ENCODE results near the gene HMGB4.

DNA sequence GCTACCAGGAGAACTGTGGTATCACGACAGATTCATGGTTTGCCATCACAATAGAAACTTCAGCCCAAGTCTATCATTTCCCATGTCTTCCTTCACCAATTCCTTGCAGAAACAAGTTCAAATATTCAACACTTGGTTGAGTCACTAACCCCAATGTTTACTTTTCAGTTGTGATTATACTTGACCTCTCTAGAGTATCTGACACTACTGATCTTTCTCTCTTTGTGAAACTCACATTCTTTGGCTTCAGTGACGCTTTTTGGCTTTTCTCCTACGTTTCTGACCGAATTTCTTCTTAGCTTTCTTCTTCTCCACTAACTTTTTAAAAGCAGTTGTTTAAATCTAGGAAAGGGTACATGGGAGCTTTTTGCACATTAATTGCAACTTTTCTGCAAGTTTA lies 48.8 kb upstream of the HMGB4 start:
- TF ChIP-seq, protein P1, sequence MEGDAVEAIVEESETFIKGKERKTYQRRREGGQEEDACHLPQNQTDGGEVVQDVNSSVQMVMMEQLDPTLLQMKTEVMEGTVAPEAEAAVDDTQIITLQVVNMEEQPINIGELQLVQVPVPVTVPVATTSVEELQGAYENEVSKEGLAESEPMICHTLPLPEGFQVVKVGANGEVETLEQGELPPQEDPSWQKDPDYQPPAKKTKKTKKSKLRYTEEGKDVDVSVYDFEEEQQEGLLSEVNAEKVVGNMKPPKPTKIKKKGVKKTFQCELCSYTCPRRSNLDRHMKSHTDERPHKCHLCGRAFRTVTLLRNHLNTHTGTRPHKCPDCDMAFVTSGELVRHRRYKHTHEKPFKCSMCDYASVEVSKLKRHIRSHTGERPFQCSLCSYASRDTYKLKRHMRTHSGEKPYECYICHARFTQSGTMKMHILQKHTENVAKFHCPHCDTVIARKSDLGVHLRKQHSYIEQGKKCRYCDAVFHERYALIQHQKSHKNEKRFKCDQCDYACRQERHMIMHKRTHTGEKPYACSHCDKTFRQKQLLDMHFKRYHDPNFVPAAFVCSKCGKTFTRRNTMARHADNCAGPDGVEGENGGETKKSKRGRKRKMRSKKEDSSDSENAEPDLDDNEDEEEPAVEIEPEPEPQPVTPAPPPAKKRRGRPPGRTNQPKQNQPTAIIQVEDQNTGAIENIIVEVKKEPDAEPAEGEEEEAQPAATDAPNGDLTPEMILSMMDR (IDR thresholded peaks at IDR 0.05; ENCODE audit: insufficient read depth, low read length): no peak
- TF ChIP-seq POLR2AphosphoS5 (IDR thresholded peaks at IDR 0.05; ENCODE audit: low read depth): no peak
- no peak for TF ChIP-seq SPI1 (IDR thresholded peaks at IDR 0.05; ENCODE audit: borderline replicate concordance, low read depth)
